Heart left ventricle (tissue), 13 donors: ENCODE measurements around the gene KCNMA1.

Experiments used
- POLR2A ChIP-seq, 2 donors: fragments of 450-650 bp; IDR thresholded peaks; one replicate each; pipeline ENCODE4 v1.6.1; 2017; ENCODE audit warnings: antibody characterized with exemption in 2 of 2, mild to moderate bottlenecking in 2 of 2, moderate library complexity in 2 of 2
- TF ChIP-seq, protein P1 (sequence below), 12 donors: fragments of 200-600 bp; sonication (generic) in 4 of 12; IDR thresholded peaks; one replicate each; pipeline versions ENCODE4 v1.5.0 to v1.8.0; 2018 to 2022; ENCODE audit warnings: antibody characterized with exemption in 12 of 12, mild to moderate bottlenecking in 5 of 12
- donor health status: ischemic (EF 13 %, LVEDD 7.1; RV severe dilation, severe dysfunction).
- donor health status: DM: no; HTN: yes; CAD: no.
- donor health status: DM: no; HTN: no; CAD: no.
- donor health status: ischemic (EF 25% LVEDD 6.9; RV normal size, moderate dysfunction).
- donor health status: ischemic (EF 25% LVEDD 5.7; RV mildly dilated, moderate dysfunction).
- donor health status: ischemic (EF 35%, LVEDD 5.7; RV mildly dilated, moderate dysfunction).
- donor health status: nonischemic (EF 11% LVEDD 7.7; RV severe dilation, severe dysfunction).
- donor health status: DM: yes; HTN: yes; CAD: no.
- donor health status: PGD.
- donor health status: ischemic (EF 29% LVEDD 5.4; RV normal size, mild dysfunction).
- donor health status: nonischemic (EF 23%, LVEDD 6.1; RV moderate dilation, normal function).

- TF ChIP-seq, protein P1, sequence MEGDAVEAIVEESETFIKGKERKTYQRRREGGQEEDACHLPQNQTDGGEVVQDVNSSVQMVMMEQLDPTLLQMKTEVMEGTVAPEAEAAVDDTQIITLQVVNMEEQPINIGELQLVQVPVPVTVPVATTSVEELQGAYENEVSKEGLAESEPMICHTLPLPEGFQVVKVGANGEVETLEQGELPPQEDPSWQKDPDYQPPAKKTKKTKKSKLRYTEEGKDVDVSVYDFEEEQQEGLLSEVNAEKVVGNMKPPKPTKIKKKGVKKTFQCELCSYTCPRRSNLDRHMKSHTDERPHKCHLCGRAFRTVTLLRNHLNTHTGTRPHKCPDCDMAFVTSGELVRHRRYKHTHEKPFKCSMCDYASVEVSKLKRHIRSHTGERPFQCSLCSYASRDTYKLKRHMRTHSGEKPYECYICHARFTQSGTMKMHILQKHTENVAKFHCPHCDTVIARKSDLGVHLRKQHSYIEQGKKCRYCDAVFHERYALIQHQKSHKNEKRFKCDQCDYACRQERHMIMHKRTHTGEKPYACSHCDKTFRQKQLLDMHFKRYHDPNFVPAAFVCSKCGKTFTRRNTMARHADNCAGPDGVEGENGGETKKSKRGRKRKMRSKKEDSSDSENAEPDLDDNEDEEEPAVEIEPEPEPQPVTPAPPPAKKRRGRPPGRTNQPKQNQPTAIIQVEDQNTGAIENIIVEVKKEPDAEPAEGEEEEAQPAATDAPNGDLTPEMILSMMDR (IDR thresholded peaks at IDR 0.05): no peak
- TF ChIP-seq POLR2A (IDR thresholded peaks at IDR 0.05): no peak
Measured at GRCh38 chr10:76879116-76879913, 758.3 kb downstream of the KCNMA1 start.
